Central memory CD8-positive, alpha-beta T cell (primary cell): Measurements from ENCODE around the gene EN1.

Experiments
- ATAC-seq: fragments of 150-1000 bp; cut with Tn5 transposase; replicated peaks from 2 replicates; pipeline ENCODE4 v1.10.0; 2022; ENCODE audit warnings: mild to moderate bottlenecking, moderate FRiP score, moderate number of reproducible peaks; ENCODE audit not compliant: poor library complexity, severe bottlenecking; ENCODE audit errors: extremely low read depth
- DNase-seq, 2 donors: peaks; one replicate each; pipeline ENCODE4 v3.0.0; 2021; ENCODE audit warnings: low spot score in 2 of 2
- H3K27ac Mint-ChIP-seq: one replicate; pipeline ENCODE4 v1.8.0; 2022; ENCODE audit warnings: low read depth, mild to moderate bottlenecking, moderate library complexity, mixed read lengths
- H3K27me3 Mint-ChIP-seq: one replicate; pipeline ENCODE4 v1.8.0; 2022; ENCODE audit warnings: mixed read lengths
- H3K36me3 Mint-ChIP-seq: one replicate; pipeline ENCODE4 v1.8.0; 2022; ENCODE audit warnings: mild to moderate bottlenecking, moderate library complexity, mixed read lengths; ENCODE audit not compliant: insufficient read depth
- H3K4me1 Mint-ChIP-seq: one replicate; pipeline ENCODE4 v1.8.0; 2022; ENCODE audit warnings: mixed read lengths
- H3K4me3 Mint-ChIP-seq: one replicate; pipeline ENCODE4 v1.8.0; 2022; ENCODE audit warnings: mild to moderate bottlenecking, moderate library complexity, mixed read lengths
- H3K9me3 Mint-ChIP-seq: one replicate; pipeline ENCODE4 v1.8.0; 2022; ENCODE audit warnings: mixed read lengths

The EN1 gene

GRCh38 chr2:118815731-118816130 is 31.7 kb downstream of the EN1 start:
- DNase-seq (no peak), ATAC-seq (no peak)
- H3K4me3 Mint-ChIP-seq: no peak overlapping the region
- no peaks in the 10 kb centered on the region for H3K4me1 Mint-ChIP-seq
- H3K27me3 Mint-ChIP-seq: peaks cover 97% of the 10 kb centered on the region
- H3K27ac Mint-ChIP-seq: no peak overlapping the region
- H3K36me3 Mint-ChIP-seq: no peaks in the 10 kb centered on the region
- H3K9me3 Mint-ChIP-seq: no peaks in the 10 kb centered on the region

- Mint-ChIP-seq H3K9me3 (no peaks in the 10 kb centered on the region), H3K36me3 (no peaks in the 10 kb centered on the region), H3K27ac (no peak overlapping the region), H3K27me3 (peaks cover 94% of the 10 kb centered on the region), H3K4me1 (no peaks in the 10 kb centered on the region), H3K4me3 (no peak overlapping the region)
- no peak for DNase-seq
- no peak for ATAC-seq
These were observed 32.1 kb downstream of the EN1 start for GRCh38 chr2:118815314-118815713.

DNA sequence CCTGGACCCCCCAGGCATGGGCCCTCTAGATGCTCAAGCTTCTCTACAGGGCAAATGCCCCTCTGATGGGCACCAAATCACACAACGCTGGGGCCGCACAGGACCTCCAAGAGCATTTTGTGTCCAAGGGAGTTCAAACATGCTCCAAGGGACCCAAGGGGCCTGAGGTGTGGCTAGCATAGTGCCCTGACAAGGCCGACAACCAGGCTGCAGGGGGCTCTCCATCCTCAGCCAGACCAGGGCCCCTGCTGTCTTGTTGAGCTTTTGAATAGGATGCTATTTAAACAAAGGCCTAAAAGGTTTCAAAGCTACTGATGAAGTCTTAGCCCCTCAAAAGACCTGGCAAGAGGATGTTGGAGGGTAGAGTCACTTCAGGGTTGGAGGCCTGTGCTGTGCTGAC is 33.1 kb downstream of the EN1 start:
- Mint-ChIP-seq H3K27me3 (peaks cover 94% of the 10 kb centered on the region), H3K4me3 (no peak overlapping the region), H3K9me3 (no peaks in the 10 kb centered on the region), H3K27ac (no peak overlapping the region), H3K36me3 (no peaks in the 10 kb centered on the region), H3K4me1 (no peaks in the 10 kb centered on the region)
- ATAC-seq (no peak), DNase-seq (no peak)

DNA sequence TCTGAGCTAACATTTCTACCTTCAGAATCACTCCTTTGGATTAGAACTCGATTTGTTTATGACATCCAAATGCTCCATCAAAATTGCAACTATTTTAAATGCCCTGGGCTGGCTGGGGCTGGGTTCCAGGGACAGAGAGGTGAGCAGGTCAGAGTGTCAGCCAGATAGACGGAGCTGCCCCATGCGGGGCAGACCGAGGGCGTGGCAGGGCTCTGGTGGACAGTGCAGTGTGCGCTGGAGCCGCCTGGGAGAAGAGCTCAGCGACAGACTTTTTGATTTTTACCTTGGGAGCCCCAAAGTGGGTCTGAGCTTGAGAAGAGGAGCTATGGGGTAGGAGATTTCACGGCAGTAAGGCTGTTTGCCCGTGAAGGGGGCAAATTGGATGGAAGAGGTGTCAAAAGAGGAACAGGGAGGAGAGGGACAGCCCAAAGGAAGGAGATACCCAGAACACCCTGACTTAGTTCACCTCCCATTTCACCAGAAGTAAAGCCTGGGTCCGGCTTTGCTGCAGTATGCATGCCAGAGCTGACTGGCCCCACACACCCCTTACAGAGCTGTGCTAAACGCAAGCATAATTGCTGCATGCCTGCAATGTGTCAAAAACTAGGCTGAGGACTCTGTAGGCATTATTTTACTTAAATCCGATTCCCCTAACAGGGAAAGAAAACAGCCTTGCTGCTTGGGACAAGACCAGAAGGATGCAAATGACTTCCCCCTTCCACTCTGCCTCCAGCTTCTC is 33.7 kb downstream of the EN1 start:
- Mint-ChIP-seq H3K4me1 (no peaks in the 10 kb centered on the region), H3K27ac (no peak overlapping the region), H3K4me3 (no peak overlapping the region), H3K9me3 (no peaks in the 10 kb centered on the region), H3K36me3 (no peaks in the 10 kb centered on the region), H3K27me3 (peaks cover 89% of the 10 kb centered on the region)
- ATAC-seq (no peak), DNase-seq (no peak)

DNA sequence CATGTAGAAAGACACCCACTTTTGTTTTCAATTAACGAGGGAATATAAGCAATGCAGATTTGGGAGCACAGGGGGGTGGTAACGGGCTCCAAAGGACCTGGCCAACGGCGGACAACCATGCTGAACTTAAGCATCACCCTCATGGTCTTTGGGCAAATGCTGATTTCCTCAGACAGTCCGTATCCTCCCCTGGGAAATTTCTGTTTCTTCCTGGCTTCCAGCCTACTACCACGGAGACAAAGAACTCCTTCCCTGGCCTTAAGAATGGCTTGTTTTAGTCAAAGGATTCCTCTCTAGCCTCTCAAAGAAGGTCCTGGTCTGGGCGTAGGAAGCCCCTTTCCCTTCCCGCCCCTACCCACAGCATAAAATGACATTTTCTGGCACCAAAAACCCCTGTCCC is 34.3 kb downstream of the EN1 start:
- ATAC-seq (no peak), DNase-seq (no peak)
- no peaks in the 10 kb centered on the region for H3K9me3 Mint-ChIP-seq
- no peak overlapping the region for H3K4me3 Mint-ChIP-seq
- peaks cover 89% of the 10 kb centered on the region for H3K27me3 Mint-ChIP-seq
- no peaks in the 10 kb centered on the region for H3K36me3 Mint-ChIP-seq
- no peaks in the 10 kb centered on the region for H3K4me1 Mint-ChIP-seq
- H3K27ac Mint-ChIP-seq: no peak overlapping the region

- DNase-seq (no peak), ATAC-seq (no peak)
- no peak overlapping the region for H3K27ac Mint-ChIP-seq
- H3K9me3 Mint-ChIP-seq: no peaks in the 10 kb centered on the region
- H3K36me3 Mint-ChIP-seq: no peaks in the 10 kb centered on the region
- H3K27me3 Mint-ChIP-seq: peaks cover 89% of the 10 kb centered on the region
- no peak overlapping the region for H3K4me3 Mint-ChIP-seq
- no peaks in the 10 kb centered on the region for H3K4me1 Mint-ChIP-seq
These were observed 34.9 kb downstream of the EN1 start for GRCh38 chr2:118812552-118812951.

- no peak overlapping the region for H3K27ac Mint-ChIP-seq
- H3K36me3 Mint-ChIP-seq: no peaks in the 10 kb centered on the region
- H3K4me1 Mint-ChIP-seq: no peaks in the 10 kb centered on the region
- no peaks in the 10 kb centered on the region for H3K9me3 Mint-ChIP-seq
- peaks cover 84% of the 10 kb centered on the region for H3K27me3 Mint-ChIP-seq
- no peak overlapping the region for H3K4me3 Mint-ChIP-seq
- ATAC-seq (no peak), DNase-seq (no peak)
These were observed 35.8 kb downstream of the EN1 start for GRCh38 chr2:118811514-118812115.

GRCh38 chr2:118810766-118811165 is 36.7 kb downstream of the EN1 start:
- ATAC-seq (no peak), DNase-seq (no peak)
- H3K27ac Mint-ChIP-seq: no peak overlapping the region
- peaks cover 85% of the 10 kb centered on the region for H3K27me3 Mint-ChIP-seq
- no peaks in the 10 kb centered on the region for H3K4me1 Mint-ChIP-seq
- no peaks in the 10 kb centered on the region for H3K36me3 Mint-ChIP-seq
- no peak overlapping the region for H3K4me3 Mint-ChIP-seq
- H3K9me3 Mint-ChIP-seq: no peaks in the 10 kb centered on the region

DNA sequence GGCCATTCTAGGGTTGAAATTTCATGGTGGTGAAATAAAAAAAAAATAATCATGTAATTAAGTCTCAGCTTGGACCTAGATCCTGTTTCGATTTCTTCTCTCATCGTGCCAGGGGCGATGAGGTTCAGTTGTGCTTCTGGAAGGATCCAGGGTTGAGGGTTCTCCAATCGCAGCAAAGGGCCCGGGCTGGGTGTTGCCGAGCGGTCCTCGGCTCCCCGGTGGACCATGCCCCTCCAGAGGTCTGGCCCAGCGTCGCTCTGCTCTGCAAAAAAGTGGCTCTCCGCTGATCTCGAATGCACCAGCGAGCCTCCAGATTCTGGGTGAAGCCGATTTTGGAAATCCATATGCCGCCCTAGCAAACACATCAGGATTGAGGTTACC is 39.0 kb downstream of the EN1 start:
- Mint-ChIP-seq H3K27me3 (peaks cover 84% of the 10 kb centered on the region), H3K4me3 (no peak overlapping the region), H3K36me3 (no peaks in the 10 kb centered on the region), H3K27ac (no peak overlapping the region), H3K9me3 (no peaks in the 10 kb centered on the region), H3K4me1 (no peaks in the 10 kb centered on the region)
- no peak for ATAC-seq
- no peak for DNase-seq

- no peak for DNase-seq
- Mint-ChIP-seq H3K36me3 (no peaks in the 10 kb centered on the region), H3K27me3 (peaks cover 83% of the 10 kb centered on the region)
These were observed 39.6 kb downstream of the EN1 start for GRCh38 chr2:118807668-118808428.

GRCh38 chr2:118806797-118807667 is 40.4 kb downstream of the EN1 start:
- H3K9me3 Mint-ChIP-seq: no peaks in the 10 kb centered on the region
- H3K27ac Mint-ChIP-seq: no peak overlapping the region
- no peaks in the 10 kb centered on the region for H3K36me3 Mint-ChIP-seq
- ATAC-seq: no peak
- H3K4me1 Mint-ChIP-seq: no peaks in the 10 kb centered on the region
- H3K27me3 Mint-ChIP-seq: peaks cover 75% of the 10 kb centered on the region
- H3K4me3 Mint-ChIP-seq: no peak overlapping the region
- DNase-seq: no peak

More at GRCh38 chr2:118807668-118808428, 39.6 kb downstream of the EN1 start:
- no peak for ATAC-seq
- no peaks in the 10 kb centered on the region for H3K9me3 Mint-ChIP-seq
- no peak overlapping the region for H3K4me3 Mint-ChIP-seq
- H3K4me1 Mint-ChIP-seq: no peaks in the 10 kb centered on the region
- no peak overlapping the region for H3K27ac Mint-ChIP-seq

- no peaks in the 10 kb centered on the region for H3K9me3 Mint-ChIP-seq
- no peak overlapping the region for H3K4me3 Mint-ChIP-seq
- H3K4me1 Mint-ChIP-seq: no peaks in the 10 kb centered on the region
- no peak overlapping the region for H3K27ac Mint-ChIP-seq
- DNase-seq (no peak), ATAC-seq (no peak)
- peaks cover 59% of the 10 kb centered on the region for H3K27me3 Mint-ChIP-seq
- H3K36me3 Mint-ChIP-seq: no peaks in the 10 kb centered on the region
These were observed 42.3 kb downstream of the EN1 start for GRCh38 chr2:118805064-118805690.
